GM08714 (cell line): ENCODE data around the gene MACROH2A2.
"Not testable (repeated sequence)": the region's sequence is repeated elsewhere in the genome, so short reads cannot be mapped to it uniquely, and the experiment has no call there.

ENCODE experiments used
- H3K4me3 ChIP-seq: fragments of 200-500 bp; sonication (Bioruptor generic); 2 replicates; pipeline ENCODE4 v1.5.1; 2014; ENCODE audit warnings: mild to moderate bottlenecking, low read length, inconsistent platforms
- ZNF274 ChIP-seq: IDR thresholded peaks from 2 replicates; pipeline ENCODE4 v1.6.1; 2012; ENCODE audit warnings: mild to moderate bottlenecking, low read depth, low read length

MACROH2A2 gene

DNA sequence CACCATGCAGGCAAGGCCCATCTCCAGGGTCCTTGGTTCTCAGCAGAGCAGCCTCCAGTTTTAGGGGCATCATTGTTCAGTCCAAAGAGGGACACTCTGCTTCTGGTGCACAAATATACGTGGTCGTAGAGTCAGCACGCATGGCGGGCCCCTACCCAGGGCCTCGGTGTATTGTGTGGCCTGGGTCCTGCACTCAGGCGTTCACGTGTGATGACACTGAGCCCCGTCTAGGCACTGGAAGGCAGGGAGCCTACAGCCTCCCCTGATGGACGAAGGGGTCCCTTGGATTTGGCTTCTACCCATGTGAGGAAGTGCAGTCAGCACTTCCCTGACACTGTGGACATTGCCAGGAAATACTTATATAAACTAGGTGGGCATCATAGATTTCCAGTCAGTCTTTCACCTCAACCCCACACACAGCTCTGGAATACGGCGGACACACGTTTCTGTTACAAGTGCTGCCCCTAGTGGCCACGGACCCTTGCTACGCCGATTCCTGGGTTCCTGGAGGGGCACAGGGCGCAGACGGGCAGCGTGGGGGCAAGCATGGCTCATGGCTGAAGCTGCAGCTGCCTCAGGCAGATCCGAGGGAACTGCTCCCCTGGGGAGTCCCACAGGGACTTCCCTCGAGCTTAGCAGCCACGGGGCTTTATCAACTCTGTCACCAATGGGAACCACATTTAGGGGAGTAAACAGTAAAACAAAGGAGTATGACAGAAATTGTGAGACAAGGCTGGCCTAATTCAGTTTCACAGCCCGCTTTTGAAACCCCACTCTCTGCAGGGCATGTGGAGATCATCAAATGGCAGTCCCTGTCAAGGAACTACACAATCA, 54.5 kb downstream of the MACROH2A2 start:
- no peak for TF ChIP-seq ZNF274
- H3K4me3 ChIP-seq: no peak overlapping the region

DNA sequence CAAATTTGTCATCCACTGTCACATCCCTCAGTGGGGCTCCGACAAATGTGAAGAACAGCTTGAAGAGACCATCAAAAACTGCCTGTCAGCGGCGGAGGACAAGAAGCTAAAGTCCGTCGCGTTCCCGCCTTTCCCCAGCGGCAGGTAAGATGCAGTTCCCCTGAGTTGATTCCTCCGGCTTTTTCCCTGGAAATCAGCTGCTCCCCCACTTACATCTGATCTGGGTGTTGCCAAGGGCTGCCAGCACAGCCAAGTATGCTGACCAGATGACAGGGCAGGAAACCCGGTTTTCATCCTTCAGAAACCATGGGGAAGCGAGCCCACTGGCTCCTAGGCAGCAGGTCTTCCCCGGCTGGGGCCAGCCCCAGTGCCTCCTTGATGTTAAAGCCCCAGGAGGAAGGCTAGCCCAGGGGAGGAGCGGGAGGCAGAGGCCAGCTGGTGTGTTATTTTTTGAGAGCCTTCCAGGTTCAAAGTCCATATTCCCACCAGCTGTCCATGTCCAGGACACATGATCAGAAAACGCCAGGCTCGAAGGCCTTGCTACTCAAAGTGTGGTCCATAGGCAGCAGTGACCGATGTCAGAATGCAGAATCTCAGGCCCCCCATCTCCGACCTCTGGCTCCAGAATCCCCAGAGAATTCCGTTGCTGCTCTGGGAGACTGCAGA, 56.6 kb downstream of the MACROH2A2 start:
- no peak overlapping the region for H3K4me3 ChIP-seq
- TF ChIP-seq ZNF274: no peak

DNA sequence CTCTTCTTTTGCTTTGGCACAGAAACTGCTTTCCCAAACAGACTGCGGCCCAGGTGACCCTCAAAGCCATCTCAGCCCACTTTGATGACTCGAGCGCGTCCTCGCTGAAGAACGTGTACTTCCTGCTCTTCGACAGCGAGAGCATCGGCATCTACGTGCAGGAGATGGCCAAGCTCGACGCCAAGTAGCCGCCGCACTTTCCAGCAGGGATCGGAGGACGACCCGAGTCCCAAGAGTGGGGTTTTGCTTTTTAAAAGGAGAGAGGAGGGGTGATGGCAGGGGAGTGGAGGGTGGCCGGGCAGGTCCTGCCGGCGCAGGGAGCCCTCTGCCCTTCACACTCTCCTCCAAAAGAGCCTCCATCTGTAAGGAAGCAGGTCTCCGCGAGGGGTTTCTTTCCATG, 58.9 kb downstream of the MACROH2A2 start:
- no peak overlapping the region for H3K4me3 ChIP-seq
- TF ChIP-seq ZNF274: no peak

DNA sequence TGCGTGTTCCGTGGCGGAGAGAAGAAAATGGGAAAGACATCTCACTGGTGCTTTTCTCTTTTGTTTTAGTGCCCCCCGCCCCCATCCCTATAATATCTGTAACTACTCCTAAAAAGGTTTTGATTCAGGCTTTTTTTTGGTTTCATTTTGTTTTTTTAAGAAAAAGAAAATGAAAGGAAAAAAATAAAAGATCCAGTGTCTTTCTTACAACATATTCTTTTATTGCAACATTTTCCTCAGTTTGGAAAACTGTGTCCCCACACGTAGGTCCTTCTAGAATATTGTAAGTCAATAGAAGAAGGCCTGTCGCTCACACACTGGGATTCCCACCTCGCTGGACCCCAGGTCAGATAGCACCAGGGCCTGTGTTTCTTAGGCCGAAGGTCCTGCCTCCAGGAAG, 59.4 kb downstream of the MACROH2A2 start:
- H3K4me3 ChIP-seq: no peak overlapping the region
- TF ChIP-seq ZNF274: no peak

DNA sequence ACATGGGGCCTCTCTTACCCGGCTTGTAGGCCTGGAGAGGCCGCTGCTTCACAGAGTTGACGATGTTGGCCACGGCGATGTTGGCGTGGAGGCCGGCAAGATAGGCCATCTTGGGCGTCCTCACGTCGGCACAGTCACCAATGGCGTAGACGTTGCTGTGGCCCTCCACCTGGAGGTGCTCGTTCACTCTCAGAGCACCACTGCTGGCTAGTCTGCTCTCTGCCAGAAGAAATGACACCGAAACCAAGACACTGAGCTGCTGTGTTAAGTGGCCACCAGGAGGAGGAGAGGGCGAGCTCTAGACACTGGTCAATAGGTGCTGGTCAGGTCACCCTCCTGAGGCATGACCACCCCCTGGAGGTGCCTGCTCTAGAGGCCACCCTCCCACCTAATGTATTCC, 62.3 kb downstream of the MACROH2A2 start:
- no peak overlapping the region for H3K4me3 ChIP-seq
- TF ChIP-seq ZNF274: no peak

DNA sequence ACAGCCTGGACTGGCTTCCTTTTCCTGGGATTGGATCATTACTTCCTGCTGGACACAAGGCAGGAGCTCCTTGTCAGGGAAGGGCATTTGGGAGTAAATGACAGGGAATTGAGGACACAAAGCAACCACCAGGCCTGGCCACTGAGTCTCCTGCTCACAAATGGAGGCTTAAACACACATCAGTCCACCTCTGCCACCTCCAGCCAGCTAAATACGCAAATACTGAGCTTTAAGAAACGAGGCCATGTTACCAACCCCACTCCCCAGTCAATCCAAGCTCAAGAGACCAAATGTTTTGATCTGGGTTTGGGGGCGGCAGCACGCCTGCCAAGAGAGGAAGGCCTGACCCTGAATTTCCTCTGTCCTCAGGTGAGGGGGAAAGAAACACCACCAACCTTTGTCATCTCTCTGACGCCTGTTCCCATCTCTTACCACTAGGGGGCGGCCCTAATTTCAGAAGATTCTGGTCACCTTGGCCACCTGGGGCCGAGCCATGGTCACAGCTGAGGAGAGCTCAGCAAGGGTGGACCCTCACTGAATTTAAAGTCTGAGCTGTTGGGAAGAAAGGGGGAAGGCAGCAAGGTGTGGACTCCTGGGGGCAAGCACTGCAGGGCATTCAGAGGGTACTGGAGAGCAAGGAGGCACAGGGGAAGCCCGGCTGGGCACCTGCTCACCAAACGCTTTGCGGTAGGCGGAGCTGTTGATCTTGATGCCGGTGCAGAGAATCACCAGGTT, 63.5 kb downstream of the MACROH2A2 start:
- H3K4me3 ChIP-seq: no peak overlapping the region
- no peak for TF ChIP-seq ZNF274

DNA sequence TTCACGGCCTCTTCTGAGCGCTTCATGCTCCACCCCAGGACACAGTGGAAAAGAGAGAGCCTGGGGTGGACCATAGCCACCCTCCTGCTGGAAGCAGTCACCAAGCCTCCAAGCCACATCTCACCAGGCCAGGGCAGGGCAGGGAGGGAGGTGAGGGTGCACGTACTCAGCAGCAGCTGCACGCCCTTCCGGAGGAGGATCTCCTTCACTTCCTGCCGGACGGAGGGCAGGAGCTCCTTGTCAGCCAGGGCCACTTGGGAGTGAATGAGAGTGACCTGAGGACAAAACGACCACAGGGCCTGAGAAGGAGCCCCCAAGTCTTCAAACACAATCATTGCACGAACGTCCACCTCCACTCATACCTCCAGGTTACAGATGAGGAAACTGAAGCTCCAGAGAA, 65.0 kb downstream of the MACROH2A2 start:
- TF ChIP-seq ZNF274: no peak
- H3K4me3 ChIP-seq: no peak overlapping the region

DNA sequence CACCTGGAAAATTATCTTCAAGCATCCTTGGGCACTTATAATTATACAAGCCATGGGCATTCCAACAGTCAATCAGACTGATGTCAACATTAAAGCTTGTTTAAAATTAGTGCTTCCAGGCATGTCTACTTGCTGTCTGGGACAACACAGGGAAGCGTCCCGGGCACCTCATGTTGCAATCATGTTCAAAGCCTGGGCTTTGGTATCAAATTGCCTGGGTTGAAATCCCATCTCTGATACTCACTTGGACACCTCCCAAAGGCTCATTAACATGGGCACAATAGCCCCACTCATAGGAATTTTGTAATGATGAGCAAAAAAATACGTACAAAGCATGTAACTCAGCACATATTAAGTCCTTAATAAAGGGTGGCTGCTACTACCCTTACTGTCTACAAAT, 65.5 kb downstream of the MACROH2A2 start:
- TF ChIP-seq ZNF274: no peak
- no peak overlapping the region for H3K4me3 ChIP-seq

DNA sequence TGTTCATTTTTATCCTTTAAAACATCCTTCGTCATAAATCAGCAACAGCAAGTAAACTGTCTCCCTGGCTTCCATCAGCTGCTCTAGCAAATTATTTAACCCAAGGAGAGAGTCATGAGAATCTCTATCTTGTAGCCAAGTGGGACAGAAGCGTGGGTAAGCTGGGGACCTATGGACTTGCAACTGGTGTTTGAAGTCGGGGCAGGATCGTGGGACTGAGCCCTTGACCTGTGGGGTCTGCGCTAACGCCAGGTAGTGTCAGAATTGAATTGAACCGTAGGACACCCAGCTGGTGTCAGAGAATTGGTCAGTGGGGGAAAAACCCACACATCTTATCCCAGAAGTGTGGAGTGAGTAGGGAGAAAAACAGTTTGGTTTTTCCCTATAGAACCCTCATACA, 66.6 kb downstream of the MACROH2A2 start:
- TF ChIP-seq ZNF274: no peak
- H3K4me3 ChIP-seq: no peak overlapping the region

DNA sequence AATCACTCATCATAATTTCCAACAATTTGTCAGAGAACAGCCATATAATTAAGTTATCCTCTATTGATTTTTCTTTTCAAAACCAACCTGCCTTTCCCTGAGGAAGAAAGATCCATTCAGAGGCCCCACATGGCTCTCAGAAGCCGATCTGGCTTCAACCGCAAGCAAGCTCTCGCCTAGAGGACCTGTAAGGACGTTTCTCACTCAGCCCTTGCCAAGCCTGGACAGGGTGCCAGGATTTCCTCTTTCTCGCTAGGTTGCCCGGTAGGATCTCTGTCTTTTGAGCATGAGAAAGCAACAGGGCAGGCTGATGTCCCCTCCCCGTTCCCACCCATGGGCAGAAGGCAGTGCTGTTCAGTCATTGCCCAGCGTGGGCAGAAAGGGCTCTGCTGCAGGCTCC, 67.0 kb downstream of the MACROH2A2 start:
- H3K4me3 ChIP-seq: no peak overlapping the region
- TF ChIP-seq ZNF274: no peak

DNA sequence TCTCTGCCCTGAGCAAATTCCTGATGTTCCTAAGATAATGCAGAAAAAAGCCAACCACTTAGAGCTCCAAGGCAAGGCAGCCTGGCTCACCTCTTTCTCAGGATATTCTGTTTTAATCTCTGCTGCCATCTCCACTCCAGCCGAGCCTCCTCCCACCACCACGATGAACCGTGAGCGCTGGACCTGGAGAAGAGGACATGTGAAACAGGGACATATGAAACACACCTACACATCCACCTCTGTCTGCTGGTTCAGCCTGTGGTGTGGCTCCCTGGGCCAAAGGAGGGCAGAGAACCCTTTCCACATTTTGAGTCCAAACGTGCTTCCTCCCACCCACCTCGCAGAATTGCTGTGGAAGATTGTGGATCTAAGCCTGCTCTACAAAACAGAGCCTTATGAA, 67.8 kb downstream of the MACROH2A2 start:
- no peak for TF ChIP-seq ZNF274
- no peak overlapping the region for H3K4me3 ChIP-seq

DNA sequence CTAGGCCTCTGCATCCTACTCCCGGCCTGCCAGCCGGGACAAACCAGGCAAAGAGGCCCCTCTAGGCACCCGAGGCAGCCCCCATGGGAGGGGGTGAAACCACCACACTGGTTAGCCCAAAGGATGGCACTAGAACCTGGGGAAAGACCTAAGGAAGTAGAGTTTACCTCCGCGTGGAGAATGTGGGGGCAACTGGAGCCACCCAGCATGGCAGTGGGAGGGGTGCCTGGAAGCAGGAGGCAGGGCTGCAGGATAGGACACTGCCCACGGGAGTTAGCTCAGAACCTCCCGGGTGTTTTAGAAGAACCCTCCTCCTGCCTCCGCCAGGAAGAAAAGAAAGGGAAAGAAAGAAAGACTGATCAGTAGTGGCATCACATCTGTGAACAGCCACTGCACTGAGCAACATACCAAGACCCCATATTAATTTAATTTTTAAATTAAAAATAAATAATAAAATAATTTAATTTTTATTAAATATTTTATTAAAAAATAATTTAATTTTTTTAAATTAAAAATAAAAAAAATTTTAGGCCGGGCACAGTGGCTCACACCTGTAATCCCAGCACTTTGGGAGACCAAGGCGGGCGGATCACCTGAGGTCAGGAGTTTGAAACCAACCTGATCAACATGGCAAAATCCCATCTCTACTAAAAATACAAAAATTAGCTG, 68.8 kb downstream of the MACROH2A2 start:
- no peak for TF ChIP-seq ZNF274
- H3K4me3 ChIP-seq: no peak overlapping the region

DNA sequence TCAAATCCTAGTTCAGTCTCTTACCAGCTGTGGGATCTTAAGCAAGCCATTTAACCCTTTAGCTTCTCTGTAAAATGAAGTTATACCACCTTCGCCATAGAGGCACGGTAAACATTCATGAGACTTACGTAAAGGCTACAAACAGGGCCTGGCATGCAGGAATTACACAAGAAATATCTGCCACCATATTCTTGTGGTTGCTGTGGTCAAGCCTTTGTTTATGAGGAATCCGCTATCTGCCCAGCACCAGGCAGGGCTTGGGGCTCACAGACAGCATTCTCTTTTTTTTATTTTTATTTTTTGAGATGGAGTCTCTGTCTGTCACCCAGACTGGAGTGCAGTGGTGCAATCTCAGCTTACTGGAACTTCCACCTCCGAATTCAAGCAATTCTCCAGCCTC, 70.1 kb downstream of the MACROH2A2 start:
- H3K4me3 ChIP-seq: no peak overlapping the region
- TF ChIP-seq ZNF274: no peak

DNA sequence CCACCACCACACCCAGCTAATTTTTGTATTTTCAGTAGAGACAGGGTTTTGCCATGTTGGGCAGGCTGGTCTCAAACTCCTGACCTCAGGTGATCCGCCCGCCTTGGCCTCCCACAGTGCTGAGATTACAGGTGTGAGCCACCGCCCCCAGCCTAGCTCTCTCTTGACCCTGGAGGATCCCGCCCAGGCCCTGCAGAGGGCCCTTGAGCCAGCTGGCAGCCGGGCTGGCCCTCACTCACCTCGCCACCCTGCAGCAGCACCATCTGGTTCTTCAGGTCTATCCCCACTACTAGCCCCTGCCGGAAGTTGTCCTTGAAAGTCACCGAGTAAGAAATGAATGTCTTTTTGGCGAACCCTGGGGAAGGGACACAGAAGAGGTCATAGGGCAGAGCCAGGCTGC, 70.5 kb downstream of the MACROH2A2 start:
- H3K4me3 ChIP-seq: not testable (repeated sequence)
